ENCODE data around the gene SUMO4. TPM values are rescaled to one million over a fixed set of nuclear protein-coding genes. Genes with fewer than 3 reads are reported as not detected.

SUMO4 gene
- total RNA-seq, 2 experiments from 2014 or later, result 3.7 to 4.7 TPM

GRCh38 chr6:149405823-149406765, 6.0 kb downstream of the SUMO4 start:
- DNase-seq (no peak), ATAC-seq (peak; percentile 47)
- Mint-ChIP-seq H3K4me3 (no peak overlapping the region), H3K4me1 (ENCODE audit: low read depth) (peaks cover 37% of the 10 kb centered on the region), H3K27me3 (no peaks in the 10 kb centered on the region), H3K27ac (peak overlapping the region; percentile 80), H3K36me3 (ENCODE audit: low read depth) (peaks cover 73% of the 10 kb centered on the region), H3K9me3 (no peaks in the 10 kb centered on the region)
- POLR2A ChIA-PET, result interaction anchor here (0.9 kb wide), 2 partner anchors 9 to 91 kb away, joined by 3 read pairs; no protein-coding TSS in a partner anchor
- intact Hi-C loops (cut with micrococcal nuclease), result no loop called here
- TF ChIP-seq CTCF (IDR thresholded peaks at IDR 0.05), result no peak
- CTCF ChIA-PET, result interaction anchor here (1.0 to 1.5 kb wide), 2 partner anchors 26 to 34 kb away, joined by 3 read pairs; no protein-coding TSS in a partner anchor

GRCh38 chr6:149409617-149410016, 9.6 kb downstream of the SUMO4 start:
- DNase-seq (no peak), ATAC-seq (peak; percentile 51)
- TF ChIP-seq CTCF (IDR thresholded peaks at IDR 0.05), result no peak
- peaks cover 63% of the 10 kb centered on the region for H3K36me3 Mint-ChIP-seq (ENCODE audit: low read depth)
- intact Hi-C loops (cut with micrococcal nuclease), result no loop called here
- no peaks in the 10 kb centered on the region for H3K27me3 Mint-ChIP-seq
- no peaks in the 10 kb centered on the region for H3K9me3 Mint-ChIP-seq
- POLR2A ChIA-PET, result interaction anchor here (1.2 to 1.8 kb wide), 4 partner anchors 11 to 385 kb away, joined by 3 to 4 read pairs (median 4); no protein-coding TSS in a partner anchor
- peaks cover 28% of the 10 kb centered on the region for H3K4me1 Mint-ChIP-seq (ENCODE audit: low read depth)
- CTCF ChIA-PET, result interaction anchor here (1.0 to 2.4 kb wide), 3 partner anchors 11 to 108 kb away, joined by 3 to 11 read pairs (median 4); no protein-coding TSS in a partner anchor
- peak overlapping the region; percentile 57 for H3K27ac Mint-ChIP-seq
- no peak overlapping the region for H3K4me3 Mint-ChIP-seq

- no peak for ATAC-seq
- ChIA-PET POLR2A (interaction anchor here (0.6 to 1.8 kb wide), 3 partner anchors 10 to 119 kb away, joined by 3 to 4 read pairs (median 3); no protein-coding TSS in a partner anchor), CTCF (interaction anchor here (1.0 to 2.4 kb wide), 3 partner anchors 10 to 107 kb away, joined by 3 to 11 read pairs (median 3); no protein-coding TSS in a partner anchor)
- Mint-ChIP-seq H3K27ac (peak overlapping the region; percentile 53), H3K4me1 (ENCODE audit: low read depth) (peaks cover 20% of the 10 kb centered on the region), H3K4me3 (no peak overlapping the region), H3K9me3 (peaks cover 2% of the 10 kb centered on the region), H3K27me3 (no peaks in the 10 kb centered on the region), H3K36me3 (ENCODE audit: low read depth) (peaks cover 60% of the 10 kb centered on the region)
- no peak for TF ChIP-seq CTCF (IDR thresholded peaks at IDR 0.05)
- no peak for DNase-seq
- intact Hi-C loops (cut with micrococcal nuclease), result no loop called here
Measured at GRCh38 chr6:149410557-149410956, 10.5 kb downstream of the SUMO4 start.

- TF ChIP-seq CTCF (IDR thresholded peaks at IDR 0.05), result no peak
- Mint-ChIP-seq H3K4me3 (no peak overlapping the region), H3K9me3 (peaks cover 7% of the 10 kb centered on the region), H3K4me1 (ENCODE audit: low read depth) (peaks cover 12% of the 10 kb centered on the region), H3K36me3 (ENCODE audit: low read depth) (peaks cover 48% of the 10 kb centered on the region), H3K27me3 (no peaks in the 10 kb centered on the region), H3K27ac (no peak overlapping the region)
- intact Hi-C loops (cut with micrococcal nuclease), result no loop called here
- ChIA-PET POLR2A (interaction anchor here (0.7 to 1.0 kb wide), 2 partner anchors 282 to 381 kb away, joined by 3 read pairs; no protein-coding TSS in a partner anchor), CTCF (interaction anchor here (1.3 to 2.5 kb wide), 2 partner anchors 18 to 103 kb away, joined by 3 to 14 read pairs; no protein-coding TSS in a partner anchor)
- no peak for ATAC-seq
- no peak for DNase-seq
Measured at GRCh38 chr6:149414009-149414408, 13.9 kb downstream of the SUMO4 start.

Measured in activated CD8-positive, alpha-beta T cell treated with anti-CD3 and anti-CD28 coated beads for 36 hours (primary cell).